Subcutaneous abdominal adipose tissue (tissue), 5 donors: ENCODE measurements around the gene ZNF648.

Experiments used
- H3K27ac ChIP-seq: one replicate; pipeline ENCODE4 v1.7.0; 2013; ENCODE audit warnings: low read depth, mild to moderate bottlenecking, inconsistent platforms, low read length, moderate library complexity
- H3K27me3 ChIP-seq, 5 donors: one replicate each; pipeline ENCODE4 v1.7.0; 2013; ENCODE audit warnings: low read length in 5 of 5, inconsistent platforms in 1 of 5; ENCODE audit not compliant: control insufficient read depth in 5 of 5, insufficient read depth in 4 of 5
- H3K36me3 ChIP-seq, 5 donors: one replicate each; pipeline ENCODE4 v1.7.0; 2013; ENCODE audit warnings: low read length in 5 of 5; ENCODE audit not compliant: control insufficient read depth in 5 of 5, insufficient read depth in 5 of 5
- H3K4me1 ChIP-seq, 5 donors: one replicate each; pipeline ENCODE4 v1.7.0; 2013; ENCODE audit warnings: low read length in 5 of 5, mild to moderate bottlenecking in 3 of 5, moderate library complexity in 1 of 5; ENCODE audit not compliant: control insufficient read depth in 5 of 5, insufficient read depth in 5 of 5
- H3K4me3 ChIP-seq, 5 donors: one replicate each; pipeline ENCODE4 v1.7.0; 2013; ENCODE audit warnings: low read length in 5 of 5, low read depth in 1 of 5
- H3K9ac ChIP-seq, 5 donors: one replicate each; pipeline ENCODE4 v1.7.0; 2013; ENCODE audit warnings: low read length in 5 of 5, mild to moderate bottlenecking in 4 of 5, moderate library complexity in 3 of 5
- H3K9me3 ChIP-seq, 5 donors: one replicate each; pipeline ENCODE4 v1.7.0; 2013; ENCODE audit warnings: low read length in 5 of 5; ENCODE audit not compliant: control insufficient read depth in 5 of 5
- donor health status: healthy.
- donor health status: healthy.
- donor health status: healthy.
- donor health status: healthy.
- donor health status: healthy.

The ZNF648 gene

GRCh38 chr1:182092336-182092735, 30.8 kb upstream of the ZNF648 start:
- H3K36me3 ChIP-seq: no peaks in the 10 kb centered on the region
- no peaks in the 10 kb centered on the region for H3K9me3 ChIP-seq
- H3K27ac ChIP-seq: no peak overlapping the region
- H3K27me3 ChIP-seq: peaks cover 0 to 3% (median 0%) of the 10 kb centered on the region in 5 donors
- no peak overlapping the region for H3K4me3 ChIP-seq
- no peak overlapping the region for H3K9ac ChIP-seq
- H3K4me1 ChIP-seq: no peaks in the 10 kb centered on the region

GRCh38 chr1:182091083-182091482, 29.6 kb upstream of the ZNF648 start:
- Histone ChIP-seq H3K4me1 (no peaks in the 10 kb centered on the region), H3K27ac (no peak overlapping the region), H3K36me3 (no peaks in the 10 kb centered on the region), H3K9ac (no peak overlapping the region), H3K27me3 (peaks cover 0 to 2% (median 0%) of the 10 kb centered on the region in 5 donors), H3K9me3 (no peaks in the 10 kb centered on the region), H3K4me3 (no peak overlapping the region)

DNA sequence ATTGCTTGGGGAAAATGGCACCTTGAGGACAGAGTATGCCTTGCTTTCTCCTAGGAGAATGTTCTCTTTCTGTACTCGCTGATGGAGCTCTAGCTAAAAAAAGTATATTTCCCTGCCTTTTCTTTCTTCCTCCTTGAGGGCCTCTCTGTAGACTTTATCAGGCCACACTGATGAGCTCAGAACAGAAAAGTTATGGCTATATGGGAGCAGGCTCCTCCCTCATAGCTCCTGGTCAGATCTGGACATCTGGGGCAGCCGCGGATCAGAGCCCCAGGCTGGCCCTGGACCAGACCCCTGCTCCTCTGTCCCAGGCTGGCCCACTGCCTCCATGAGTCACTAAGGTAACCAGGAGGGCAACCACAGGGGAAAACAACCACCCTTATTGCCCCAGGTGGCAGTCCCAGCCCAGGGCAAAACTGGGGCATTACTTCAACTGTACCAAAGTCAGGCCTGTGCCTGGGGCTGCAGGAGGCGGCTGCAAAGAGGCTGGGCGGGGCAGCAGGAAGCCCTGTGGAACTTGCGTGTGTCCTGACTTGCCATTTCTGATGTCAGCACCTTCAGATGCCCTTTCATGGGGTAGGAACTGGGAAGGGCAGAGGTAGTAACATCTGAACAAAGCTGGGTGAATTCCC, 26.3 kb upstream of the ZNF648 start:
- Histone ChIP-seq H3K4me3 (no peak overlapping the region), H3K27ac (no peak overlapping the region), H3K27me3 (no peaks in the 10 kb centered on the region), H3K9me3 (no peaks in the 10 kb centered on the region), H3K4me1 (peaks cover 0 to 7% (median 5%) of the 10 kb centered on the region in 5 donors), H3K36me3 (no peaks in the 10 kb centered on the region), H3K9ac (no peak overlapping the region)

GRCh38 chr1:182087304-182087703, 25.8 kb upstream of the ZNF648 start:
- Histone ChIP-seq H3K4me1 (peaks cover 0 to 7% (median 5%) of the 10 kb centered on the region in 5 donors), H3K9me3 (no peaks in the 10 kb centered on the region), H3K4me3 (no peak overlapping the region), H3K27me3 (no peaks in the 10 kb centered on the region), H3K27ac (no peak overlapping the region), H3K9ac (no peak overlapping the region), H3K36me3 (no peaks in the 10 kb centered on the region)

DNA sequence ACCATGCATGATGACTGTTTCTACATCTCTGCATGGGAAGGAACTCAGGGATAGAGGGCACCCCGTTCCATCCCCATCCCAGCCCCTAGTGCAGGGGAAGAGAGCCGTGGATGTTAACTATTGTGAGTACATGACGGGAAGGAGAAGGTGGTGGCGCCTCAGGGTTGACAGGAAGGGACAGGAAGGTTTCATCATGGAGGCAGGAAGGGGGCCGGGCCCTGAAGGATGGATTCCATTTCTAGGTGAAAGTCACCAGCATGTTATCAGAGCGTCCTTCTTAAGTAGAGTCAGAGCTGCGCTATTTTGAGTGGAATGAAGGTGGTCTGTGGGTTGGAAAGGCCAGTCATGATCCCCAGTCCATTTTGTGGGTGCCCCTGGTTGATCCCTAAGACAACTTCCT, 25.1 kb upstream of the ZNF648 start:
- Histone ChIP-seq H3K27ac (no peak overlapping the region), H3K36me3 (no peaks in the 10 kb centered on the region), H3K9ac (no peak overlapping the region), H3K4me3 (no peak overlapping the region), H3K9me3 (no peaks in the 10 kb centered on the region), H3K27me3 (no peaks in the 10 kb centered on the region), H3K4me1 (peaks cover 0 to 7% (median 5%) of the 10 kb centered on the region in 5 donors)

- no peaks in the 10 kb centered on the region for H3K9me3 ChIP-seq
- no peaks in the 10 kb centered on the region for H3K36me3 ChIP-seq
- H3K9ac ChIP-seq: no peak overlapping the region
- H3K4me1 ChIP-seq: peaks cover 0 to 7% (median 5%) of the 10 kb centered on the region in 5 donors
- H3K27ac ChIP-seq: no peak overlapping the region
- H3K27me3 ChIP-seq: no peaks in the 10 kb centered on the region
- H3K4me3 ChIP-seq: no peak overlapping the region
Observed at GRCh38 chr1:182086136-182086535, 24.6 kb upstream of the ZNF648 start.

- no peaks in the 10 kb centered on the region for H3K9me3 ChIP-seq
- H3K4me3 ChIP-seq: no peak overlapping the region
- no peak overlapping the region for H3K27ac ChIP-seq
- H3K4me1 ChIP-seq: peaks cover 0 to 7% (median 5%) of the 10 kb centered on the region in 5 donors
- H3K9ac ChIP-seq: no peak overlapping the region
- no peaks in the 10 kb centered on the region for H3K27me3 ChIP-seq
- no peaks in the 10 kb centered on the region for H3K36me3 ChIP-seq
Observed at GRCh38 chr1:182085726-182086125, 24.2 kb upstream of the ZNF648 start.

DNA sequence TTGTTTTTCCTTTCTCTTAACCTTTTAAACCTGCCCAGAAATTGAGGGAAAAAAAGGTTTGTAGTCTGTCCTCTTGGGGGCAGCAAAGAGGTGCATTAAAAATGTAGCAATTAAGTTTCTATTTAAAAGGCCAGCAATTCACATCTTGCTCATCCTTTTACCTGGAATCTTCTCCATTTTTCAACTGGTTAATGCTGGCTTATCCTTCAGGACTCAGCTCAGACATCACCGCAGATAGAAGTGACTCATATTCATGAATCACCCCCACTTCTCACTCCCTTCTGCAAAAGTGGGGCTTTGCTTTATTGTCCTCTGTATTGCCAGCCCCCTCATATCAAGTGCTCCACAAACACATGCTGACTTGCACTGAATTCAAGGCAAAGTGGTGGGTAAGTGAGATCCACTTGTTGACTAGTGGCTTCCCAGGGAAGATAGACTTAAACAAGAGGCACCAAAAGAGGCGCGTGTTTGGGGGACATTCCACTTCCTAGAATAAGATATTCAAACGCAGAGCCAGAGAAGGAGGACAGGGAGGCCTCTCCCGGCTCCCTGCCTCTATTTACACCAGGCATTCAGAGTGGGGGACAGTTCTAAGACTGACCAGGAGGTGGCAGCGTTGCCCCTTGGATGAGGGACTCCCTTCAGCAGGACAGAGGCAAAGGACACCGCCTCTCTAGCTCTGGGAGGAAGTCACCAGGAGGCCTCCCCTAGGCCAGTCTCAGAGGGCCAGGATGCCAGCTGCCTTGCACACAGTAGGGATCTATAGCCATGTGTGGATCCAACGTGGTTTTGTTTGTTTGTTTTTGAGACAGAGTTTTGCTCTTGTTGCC, 23.2 kb upstream of the ZNF648 start:
- H3K27me3 ChIP-seq: no peaks in the 10 kb centered on the region
- H3K36me3 ChIP-seq: no peaks in the 10 kb centered on the region
- no peaks in the 10 kb centered on the region for H3K9me3 ChIP-seq
- no peak overlapping the region for H3K9ac ChIP-seq
- no peak overlapping the region for H3K27ac ChIP-seq
- H3K4me3 ChIP-seq: no peak overlapping the region
- H3K4me1 ChIP-seq: peaks cover 0 to 7% (median 5%) of the 10 kb centered on the region in 5 donors

DNA sequence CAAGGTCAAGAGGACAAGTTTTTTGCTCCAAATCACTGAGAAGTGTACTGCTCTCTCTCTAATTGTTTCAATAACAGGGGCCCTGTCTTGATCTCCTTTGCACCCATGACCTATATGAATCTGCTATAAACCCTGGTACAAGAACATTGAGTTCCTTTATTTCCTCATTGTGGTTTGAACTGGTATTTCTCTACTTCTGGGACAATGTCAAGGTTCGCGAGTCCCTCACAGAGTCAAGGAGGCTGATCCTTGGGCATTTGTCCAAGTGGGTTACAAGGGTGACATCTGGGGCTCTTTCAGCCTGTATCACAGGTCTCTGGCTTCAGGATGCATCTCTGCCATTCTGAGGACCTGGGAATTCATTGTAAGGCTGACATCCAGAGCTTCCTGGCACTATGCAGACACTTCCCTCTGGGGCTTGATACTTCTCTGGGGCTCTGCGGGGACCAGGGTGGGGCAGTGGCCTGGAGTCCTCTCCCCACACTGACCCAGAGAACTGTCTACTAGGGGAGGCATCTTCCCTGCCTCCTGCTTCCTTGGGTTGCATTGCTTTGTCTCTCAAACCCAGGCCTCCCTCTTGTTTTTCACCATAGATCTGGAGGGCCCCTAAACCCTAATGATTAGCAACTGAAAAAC, 22.5 kb upstream of the ZNF648 start:
- no peaks in the 10 kb centered on the region for H3K27me3 ChIP-seq
- no peak overlapping the region for H3K9ac ChIP-seq
- H3K9me3 ChIP-seq: no peaks in the 10 kb centered on the region
- no peak overlapping the region for H3K27ac ChIP-seq
- H3K4me1 ChIP-seq: peaks cover 0 to 7% (median 5%) of the 10 kb centered on the region in 5 donors
- H3K36me3 ChIP-seq: no peaks in the 10 kb centered on the region
- H3K4me3 ChIP-seq: no peak overlapping the region
